ENCODE results near the gene COBL. TPM values are rescaled to one million over a fixed set of nuclear protein-coding genes. Genes with fewer than 3 reads are reported as not detected.

COBL gene
- total and polyA plus RNA-seq, 2 experiments from 2014 or later: not detected

DNA sequence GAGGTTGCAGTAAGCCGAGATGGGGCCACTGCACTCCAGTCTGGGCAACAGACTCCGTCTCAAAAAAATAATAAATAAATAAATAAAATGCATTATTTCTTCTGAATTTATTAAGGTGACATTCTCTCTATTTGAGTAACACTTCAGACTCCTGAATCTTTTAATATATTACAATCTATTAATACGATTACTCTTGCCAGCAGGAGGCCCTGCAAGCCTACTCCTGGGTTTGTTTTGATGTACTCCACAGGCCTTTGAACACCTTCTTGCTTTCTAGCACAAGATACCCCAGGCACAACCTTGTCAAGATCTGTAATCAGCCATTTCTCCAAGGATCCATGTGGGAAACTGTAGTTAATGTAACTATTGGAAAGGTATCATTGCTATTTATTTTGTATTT is 63.5 kb downstream of the COBL start:
- in situ Hi-C loops (cut with MboI): no loop called here

GRCh38 chr7:51251290-51251689 is 65.3 kb downstream of the COBL start:
- no peaks in the 10 kb centered on the region for H3K27me3 ChIP-seq (replicated peaks; ENCODE audit: insufficient read depth)
- WGBS, 2 experiments (ENCODE audit: low coverage in 1 of 2, low lambda C conversion rate in 2 of 2, missing lambda C conversion rate in 2 of 2): 16 to 17% methylated on average over 4 of the region's 4 CpGs
- TF ChIP-seq EZH2 (IDR thresholded peaks at IDR 0.05; ENCODE audit: insufficient read depth, poor library complexity, severe bottlenecking): no peak
- in situ Hi-C loops (cut with MboI): no loop called here
- H2AFZ ChIP-seq: no peak overlapping the region
- no peak for DNase-seq
- no peaks in the 10 kb centered on the region for H3K9me3 ChIP-seq (ENCODE audit: low read depth)
- H3K4me1 ChIP-seq (ENCODE audit: insufficient read depth): no peaks in the 10 kb centered on the region
- H3K79me2 ChIP-seq (ENCODE audit: insufficient read depth): no peaks in the 10 kb centered on the region
- H3K4me3 ChIP-seq: no peak overlapping the region
- H3F3A ChIP-seq (ENCODE audit: insufficient read depth): no peaks in the 10 kb centered on the region
- no peaks in the 10 kb centered on the region for H3K9me2 ChIP-seq (ENCODE audit: insufficient read depth)
- no peaks in the 10 kb centered on the region for H4K20me1 ChIP-seq (ENCODE audit: insufficient read depth)
- no peak overlapping the region for H3K27ac ChIP-seq
- H3K4me2 ChIP-seq (ENCODE audit: unreplicated experiment): no peak overlapping the region
- H3K9ac ChIP-seq: no peak overlapping the region
- H3K36me3 ChIP-seq (ENCODE audit: low read depth): no peaks in the 10 kb centered on the region

More for the DNA sequence above, 63.5 kb downstream of the COBL start:
- Histone ChIP-seq H3K79me2 (ENCODE audit: insufficient read depth) (no peaks in the 10 kb centered on the region), H3K4me3 (no peak overlapping the region), H3K27me3 (replicated peaks; ENCODE audit: insufficient read depth) (no peaks in the 10 kb centered on the region), H3K9ac (no peak overlapping the region), H2AFZ (no peak overlapping the region), H3K4me2 (ENCODE audit: unreplicated experiment) (no peak overlapping the region), H3K36me3 (ENCODE audit: low read depth) (no peaks in the 10 kb centered on the region), H4K20me1 (ENCODE audit: insufficient read depth) (no peaks in the 10 kb centered on the region), H3K9me2 (ENCODE audit: insufficient read depth) (no peaks in the 10 kb centered on the region), H3K4me1 (ENCODE audit: insufficient read depth) (no peaks in the 10 kb centered on the region), H3F3A (ENCODE audit: insufficient read depth) (no peaks in the 10 kb centered on the region), H3K27ac (no peak overlapping the region), H3K9me3 (ENCODE audit: low read depth) (no peaks in the 10 kb centered on the region)
- TF ChIP-seq EZH2 (IDR thresholded peaks at IDR 0.05; ENCODE audit: insufficient read depth, poor library complexity, severe bottlenecking) (no peak), EZH2phosphoT487 (IDR thresholded peaks at IDR 0.05; ENCODE audit: insufficient read depth, low read depth) (no peak)
- 40 to 51% methylated on average over 3 of the region's 3 CpGs for WGBS, 2 experiments (ENCODE audit: low coverage in 1 of 2, low lambda C conversion rate in 2 of 2, missing lambda C conversion rate in 2 of 2)
- no peak for DNase-seq

GRCh38 chr7:51250512-51250911 is 66.1 kb downstream of the COBL start:
- Histone ChIP-seq H3K4me3 (no peak overlapping the region), H3F3A (ENCODE audit: insufficient read depth) (no peaks in the 10 kb centered on the region), H3K9me2 (ENCODE audit: insufficient read depth) (no peaks in the 10 kb centered on the region), H3K79me2 (ENCODE audit: insufficient read depth) (no peaks in the 10 kb centered on the region), H3K9ac (no peak overlapping the region), H3K27me3 (replicated peaks; ENCODE audit: insufficient read depth) (no peaks in the 10 kb centered on the region), H3K27ac (no peak overlapping the region), H3K4me2 (ENCODE audit: unreplicated experiment) (no peak overlapping the region), H3K4me1 (ENCODE audit: insufficient read depth) (no peaks in the 10 kb centered on the region), H3K36me3 (ENCODE audit: low read depth) (no peaks in the 10 kb centered on the region), H3K9me3 (ENCODE audit: low read depth) (no peaks in the 10 kb centered on the region), H4K20me1 (ENCODE audit: insufficient read depth) (no peaks in the 10 kb centered on the region), H2AFZ (no peak overlapping the region)
- in situ Hi-C loops (cut with MboI): no loop called here
- TF ChIP-seq EZH2 (IDR thresholded peaks at IDR 0.05; ENCODE audit: insufficient read depth, poor library complexity, severe bottlenecking) (no peak), EZH2phosphoT487 (IDR thresholded peaks at IDR 0.05; ENCODE audit: insufficient read depth, low read depth) (no peak)
- 7 to 16% methylated on average over 2 of the region's 2 CpGs for WGBS, 2 experiments (ENCODE audit: low coverage in 1 of 2, low lambda C conversion rate in 2 of 2, missing lambda C conversion rate in 2 of 2)
- no peak for DNase-seq

GRCh38 chr7:51249991-51250390 is 66.6 kb downstream of the COBL start:
- Histone ChIP-seq H3K36me3 (ENCODE audit: low read depth) (no peaks in the 10 kb centered on the region), H3K79me2 (ENCODE audit: insufficient read depth) (no peaks in the 10 kb centered on the region), H3K9me2 (ENCODE audit: insufficient read depth) (no peaks in the 10 kb centered on the region), H3K27ac (no peak overlapping the region), H2AFZ (no peak overlapping the region), H3K27me3 (replicated peaks; ENCODE audit: insufficient read depth) (no peaks in the 10 kb centered on the region), H3K9ac (no peak overlapping the region), H3K4me1 (ENCODE audit: insufficient read depth) (no peaks in the 10 kb centered on the region), H3K9me3 (ENCODE audit: low read depth) (no peaks in the 10 kb centered on the region), H3K4me3 (no peak overlapping the region), H4K20me1 (ENCODE audit: insufficient read depth) (no peaks in the 10 kb centered on the region), H3F3A (ENCODE audit: insufficient read depth) (no peaks in the 10 kb centered on the region), H3K4me2 (ENCODE audit: unreplicated experiment) (no peak overlapping the region)
- TF ChIP-seq EZH2phosphoT487 (IDR thresholded peaks at IDR 0.05; ENCODE audit: insufficient read depth, low read depth) (no peak), EZH2 (IDR thresholded peaks at IDR 0.05; ENCODE audit: insufficient read depth, poor library complexity, severe bottlenecking) (no peak)
- DNase-seq: no peak
- 37 to 43% methylated on average over 3 of the region's 3 CpGs for WGBS, 2 experiments (ENCODE audit: low coverage in 1 of 2, low lambda C conversion rate in 2 of 2, missing lambda C conversion rate in 2 of 2)
- in situ Hi-C loops (cut with MboI): no loop called here

All from GM23248 (cell line).